Right lobe of liver (tissue), 4 donors: ENCODE data around the gene C2orf49.

Source experiments
- CTCF ChIP-seq, 4 donors: fragments of 200-600 bp in 3 of 4; fragments of 450-650 bp in 1 of 4; IDR thresholded peaks; one replicate each; pipeline versions ENCODE4 v1.5.1 to v1.8.0; 2016 to 2022; ENCODE audit warnings: antibody characterized with exemption in 4 of 4, mild to moderate bottlenecking in 2 of 4
- POLR2A ChIP-seq: fragments of 450-650 bp; IDR thresholded peaks from one replicate; pipeline ENCODE4 v1.6.1; 2017; ENCODE audit warnings: antibody characterized with exemption, mild to moderate bottlenecking
- donor health status: DM: no; HTN: no; CAD: no.
- donor health status: DM: no; HTN: no; CAD: no.
- donor health status: DM: no; HTN: yes; CAD: no.

GRCh38 chr2:105334211-105334610 lies 3.1 kb upstream of the C2orf49 start:
- TF ChIP-seq CTCF (IDR thresholded peaks at IDR 0.05): no peak
- TF ChIP-seq POLR2A: no peak
